Measurements from ENCODE around the gene RPL13.
"Not testable (repeated sequence)": the region's sequence is repeated elsewhere in the genome, so short reads cannot be mapped to it uniquely, and the experiment has no call there.

The RPL13 gene

DNA sequence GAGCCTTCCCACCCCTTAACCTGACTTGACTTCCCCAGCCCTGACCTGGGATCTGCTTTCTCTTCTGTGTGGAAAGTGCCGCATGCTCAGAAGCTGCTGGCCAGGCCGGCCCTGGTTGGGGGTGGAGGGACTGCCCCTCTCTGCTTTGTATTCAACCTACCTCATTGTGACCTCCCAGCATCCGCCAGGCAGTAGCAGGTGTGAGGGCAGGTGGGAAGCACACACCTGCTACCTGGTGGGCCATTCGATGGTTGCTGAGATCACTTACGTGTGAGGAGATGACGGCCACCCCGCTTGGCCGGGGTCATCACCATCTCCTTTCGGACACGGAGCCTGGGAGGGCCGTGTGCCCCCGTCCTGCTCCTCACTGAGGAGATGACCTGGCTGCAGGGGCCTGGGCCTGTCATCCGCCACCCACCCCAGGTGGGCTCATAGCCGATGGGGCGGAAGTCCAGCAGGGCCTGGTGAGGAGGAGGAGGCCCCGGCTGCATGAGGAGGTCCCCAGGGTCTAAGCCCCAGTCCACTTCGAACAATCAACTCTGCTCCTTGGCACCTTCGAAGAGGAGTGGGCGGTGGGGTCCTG, 22.2 kb downstream of the RPL13 start:
- FAIRE-seq (no peak), DNase-seq (ENCODE audit: insufficient read length, low spot score) (no peak)
- TF ChIP-seq, protein P1, sequence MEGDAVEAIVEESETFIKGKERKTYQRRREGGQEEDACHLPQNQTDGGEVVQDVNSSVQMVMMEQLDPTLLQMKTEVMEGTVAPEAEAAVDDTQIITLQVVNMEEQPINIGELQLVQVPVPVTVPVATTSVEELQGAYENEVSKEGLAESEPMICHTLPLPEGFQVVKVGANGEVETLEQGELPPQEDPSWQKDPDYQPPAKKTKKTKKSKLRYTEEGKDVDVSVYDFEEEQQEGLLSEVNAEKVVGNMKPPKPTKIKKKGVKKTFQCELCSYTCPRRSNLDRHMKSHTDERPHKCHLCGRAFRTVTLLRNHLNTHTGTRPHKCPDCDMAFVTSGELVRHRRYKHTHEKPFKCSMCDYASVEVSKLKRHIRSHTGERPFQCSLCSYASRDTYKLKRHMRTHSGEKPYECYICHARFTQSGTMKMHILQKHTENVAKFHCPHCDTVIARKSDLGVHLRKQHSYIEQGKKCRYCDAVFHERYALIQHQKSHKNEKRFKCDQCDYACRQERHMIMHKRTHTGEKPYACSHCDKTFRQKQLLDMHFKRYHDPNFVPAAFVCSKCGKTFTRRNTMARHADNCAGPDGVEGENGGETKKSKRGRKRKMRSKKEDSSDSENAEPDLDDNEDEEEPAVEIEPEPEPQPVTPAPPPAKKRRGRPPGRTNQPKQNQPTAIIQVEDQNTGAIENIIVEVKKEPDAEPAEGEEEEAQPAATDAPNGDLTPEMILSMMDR (IDR thresholded peaks at IDR 0.05; ENCODE audit: insufficient read depth, missing control alignments), result no peak

DNA sequence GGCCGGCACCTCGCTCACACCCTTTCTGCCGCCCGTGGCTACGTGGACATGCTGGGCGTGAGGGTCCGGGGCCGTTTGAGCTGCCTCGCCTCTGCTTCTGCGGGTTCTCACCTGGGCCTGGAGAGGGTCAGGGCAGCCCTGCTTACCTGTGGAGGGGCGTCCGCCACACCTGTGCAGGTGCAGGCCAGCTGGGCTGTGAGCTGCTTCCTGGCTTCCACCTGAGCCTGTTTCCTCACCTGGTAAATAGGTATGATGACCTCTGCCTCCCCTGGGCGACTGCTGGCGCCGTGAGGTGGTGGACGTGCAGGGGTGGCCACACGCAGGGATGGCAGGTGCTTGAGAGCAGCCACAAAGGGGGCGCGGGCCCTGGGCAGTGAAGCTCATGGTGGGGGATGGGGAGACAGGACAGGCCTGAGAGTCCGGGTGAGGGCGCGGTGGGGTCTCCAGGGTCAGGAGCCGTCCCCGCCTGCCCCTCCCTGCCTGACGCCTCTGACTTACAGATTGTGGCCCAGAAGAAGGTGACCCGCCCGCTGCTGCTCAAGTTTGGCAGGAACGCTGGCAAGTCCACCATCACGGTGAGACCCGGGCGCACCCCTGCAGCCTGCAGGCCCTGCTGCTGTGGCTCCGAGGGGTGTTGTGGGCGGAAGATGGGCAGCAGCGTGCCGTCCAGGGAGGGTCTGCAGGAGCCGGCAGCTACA, 22.9 kb downstream of the RPL13 start:
- no peak for DNase-seq (ENCODE audit: insufficient read length, low spot score)
- TF ChIP-seq, protein P1 (IDR thresholded peaks at IDR 0.05; ENCODE audit: insufficient read depth, missing control alignments), result no peak
- no peak for FAIRE-seq

DNA sequence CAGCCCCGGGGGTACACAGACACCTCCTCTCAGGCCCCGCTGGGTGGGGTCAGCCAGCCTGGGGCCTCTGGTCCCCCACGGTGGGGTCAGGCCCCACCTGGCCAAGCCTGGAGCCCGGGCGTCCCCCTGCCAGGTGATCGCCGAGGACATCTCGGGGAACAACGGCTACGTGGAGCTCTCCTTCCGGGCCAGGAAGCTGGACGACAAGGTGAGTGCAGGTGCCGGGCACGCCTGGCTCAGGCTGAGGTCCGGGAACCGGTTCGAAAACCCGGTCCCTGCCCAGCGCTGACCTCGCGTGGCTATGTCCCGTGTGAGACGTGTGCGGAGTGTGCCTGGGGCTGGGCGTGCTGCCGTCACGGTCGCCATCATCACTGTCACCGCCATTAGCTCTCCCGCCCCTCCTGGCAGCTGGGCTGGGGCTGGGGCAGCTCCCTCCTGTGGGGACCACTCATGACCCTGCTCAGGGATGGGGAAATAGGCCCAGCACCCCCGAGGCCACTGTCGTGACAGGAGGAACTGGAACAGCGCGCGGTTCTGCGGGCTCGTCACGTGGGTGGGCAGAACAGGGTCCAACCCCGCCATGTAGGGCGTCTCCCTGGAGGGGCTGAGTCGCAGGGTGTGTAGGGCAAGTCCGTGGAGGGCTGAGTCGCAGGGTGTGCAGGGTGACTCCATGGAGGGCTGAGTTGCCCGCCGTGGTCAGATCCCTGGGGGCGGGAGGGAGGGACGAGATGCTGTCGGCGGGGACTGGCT, 23.6 kb downstream of the RPL13 start:
- FAIRE-seq, result no peak
- TF ChIP-seq, protein P1 (IDR thresholded peaks at IDR 0.05; ENCODE audit: insufficient read depth, missing control alignments), result no peak
- no peak for DNase-seq (ENCODE audit: insufficient read length, low spot score)

DNA sequence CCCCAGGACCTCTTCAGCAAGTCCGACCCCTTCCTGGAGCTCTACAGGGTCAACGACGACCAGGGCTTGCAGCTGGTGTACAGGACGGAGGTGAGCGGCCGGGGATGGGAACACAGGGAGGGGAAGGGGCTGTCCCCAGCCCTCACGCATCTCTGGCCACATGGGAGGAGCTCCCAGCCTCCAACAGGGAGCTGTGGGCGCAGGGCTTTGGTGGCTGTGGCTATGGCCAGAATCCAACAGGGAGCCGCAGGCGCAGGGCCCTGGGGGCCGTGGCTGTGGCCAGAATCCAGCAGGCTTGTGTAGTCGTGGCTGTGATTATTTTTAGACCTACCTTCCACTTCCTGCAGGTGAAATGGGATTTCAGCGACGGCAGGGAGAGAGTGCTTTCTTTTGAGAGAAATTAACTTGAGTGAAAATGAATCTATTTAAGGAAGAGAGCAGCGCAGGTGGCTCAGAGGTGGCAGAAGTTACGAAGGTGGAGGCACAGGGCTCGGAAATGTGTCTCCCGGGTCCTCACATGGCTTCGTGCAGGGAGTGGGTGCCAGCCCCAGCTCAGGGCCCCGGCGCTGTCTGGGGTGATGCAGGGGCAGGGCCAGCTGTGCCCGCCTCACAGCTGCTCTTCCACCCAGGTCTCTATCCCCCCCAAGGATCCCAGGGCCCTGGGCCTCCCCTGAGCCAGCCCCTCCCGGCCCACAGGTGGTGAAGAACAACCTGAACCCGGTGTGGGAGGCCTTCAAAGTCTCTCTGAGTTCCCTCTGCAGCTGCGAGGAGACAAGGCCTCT, 24.5 kb downstream of the RPL13 start:
- FAIRE-seq (no peak), DNase-seq (ENCODE audit: insufficient read length, low spot score) (no peak)
- TF ChIP-seq, protein P1 (IDR thresholded peaks at IDR 0.05; ENCODE audit: insufficient read depth, missing control alignments), result no peak

DNA sequence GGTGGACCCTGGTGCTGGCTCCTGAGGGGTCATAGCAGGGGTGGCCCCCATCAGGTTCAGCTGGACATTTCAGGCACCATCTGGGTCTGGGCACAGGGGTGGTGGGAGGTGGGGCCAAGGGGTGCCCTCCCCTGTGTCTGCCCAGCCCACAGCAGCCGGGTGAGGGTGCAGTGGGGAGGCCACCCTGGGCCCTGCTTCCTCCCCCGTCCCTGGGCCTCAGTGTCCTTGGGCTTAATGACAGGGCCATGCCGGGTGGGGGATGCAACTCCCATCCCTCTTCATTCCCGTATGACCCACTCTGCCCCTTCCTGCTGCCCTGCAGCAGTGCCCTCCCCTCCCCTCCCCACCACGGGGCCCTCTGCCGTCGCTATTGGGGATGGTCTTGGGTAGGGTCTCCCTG, 25.7 kb downstream of the RPL13 start:
- no peak for FAIRE-seq
- TF ChIP-seq, protein P1 (IDR thresholded peaks at IDR 0.05; ENCODE audit: insufficient read depth, missing control alignments), result no peak
- DNase-seq (ENCODE audit: insufficient read length, low spot score), result no peak

DNA sequence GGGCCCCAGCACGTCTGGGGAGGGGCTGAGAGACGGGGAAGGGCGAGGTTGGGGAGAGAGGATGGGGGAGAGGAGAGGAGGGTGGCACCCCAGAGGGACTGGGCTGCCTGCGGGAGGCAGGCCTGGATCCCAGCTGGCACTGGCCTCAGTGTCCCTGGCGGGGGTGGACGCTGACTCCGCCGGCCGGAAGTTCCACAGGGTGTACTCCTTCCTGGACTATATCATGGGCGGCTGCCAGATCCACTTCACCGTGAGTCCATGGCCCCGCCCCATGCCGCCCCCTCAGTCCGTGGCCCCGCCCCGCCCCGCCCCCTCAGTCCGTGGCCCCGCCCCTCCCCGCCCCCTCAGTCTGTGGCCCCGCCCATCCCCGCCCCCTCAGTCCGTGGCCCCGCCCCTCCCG, 26.4 kb downstream of the RPL13 start:
- TF ChIP-seq, protein P1 (IDR thresholded peaks at IDR 0.05; ENCODE audit: insufficient read depth, missing control alignments), result no peak
- no peak for DNase-seq (ENCODE audit: insufficient read length, low spot score)

DNA sequence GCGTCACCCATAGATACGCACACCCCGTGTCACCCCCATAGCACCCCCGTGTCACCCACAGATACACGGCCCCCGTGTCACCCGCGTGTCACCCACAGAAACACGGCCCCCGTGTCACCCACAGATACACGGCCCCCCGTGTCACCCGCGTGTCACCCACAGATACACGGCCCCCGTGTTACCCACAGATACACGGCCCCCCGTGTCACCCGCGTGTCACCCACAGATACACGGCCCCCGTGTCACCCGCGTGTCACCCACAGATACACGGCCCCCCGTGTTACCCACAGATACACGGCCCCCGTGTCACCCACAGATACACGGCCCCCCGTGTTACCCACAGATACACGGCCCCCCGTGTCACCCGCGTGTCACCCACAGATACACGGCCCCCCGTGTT, 27.2 kb downstream of the RPL13 start:
- not testable (repeated sequence) for FAIRE-seq; DNase-seq (ENCODE audit: insufficient read length, low spot score)

More for the DNA sequence above, 26.4 kb downstream of the RPL13 start:
- FAIRE-seq, result no peak
